ENCODE measurements around the gene CADPS2.
"Not testable (repeated sequence)": the region's sequence is repeated elsewhere in the genome, so short reads cannot be mapped to it uniquely, and the experiment has no call there.

Gene CADPS2

GRCh38 chr7:122304996-122305421 is 581.3 kb downstream of the CADPS2 start:
- DNase-seq, result no peak

GRCh38 chr7:122304319-122304975 is 581.8 kb downstream of the CADPS2 start, which contains the start of gene FEZF1:
TSS of gene FEZF1 (minus strand) at chr7:122304750. CDS start at chr7:122304437, 313 bp downstream.
- DNase-seq, result no peak

GRCh38 chr7:122303531-122304318 is 582.5 kb downstream of the CADPS2 start:
- DNase-seq, result no peak

GRCh38 chr7:122302761-122303530 is 583.3 kb downstream of the CADPS2 start:
- DNase-seq, result no peak

- DNase-seq, result no peak
Observed at GRCh38 chr7:122301858-122302760, 584.2 kb downstream of the CADPS2 start.

- DNase-seq, result no peak
Observed at GRCh38 chr7:122300956-122301833, 585.1 kb downstream of the CADPS2 start.

GRCh38 chr7:122300211-122300932 is 585.9 kb downstream of the CADPS2 start:
- no peak for DNase-seq

- DNase-seq, result no peak
Observed at GRCh38 chr7:122299624-122300210, 586.5 kb downstream of the CADPS2 start.

- DNase-seq, result no peak
Observed at GRCh38 chr7:122298618-122299017, 587.6 kb downstream of the CADPS2 start.

GRCh38 chr7:122298131-122298530 is 588.1 kb downstream of the CADPS2 start:
- DNase-seq, result no peak

GRCh38 chr7:122291189-122291588 is 595.1 kb downstream of the CADPS2 start:
- DNase-seq, result no peak

- no peak for DNase-seq
Observed at GRCh38 chr7:122290476-122290875, 595.8 kb downstream of the CADPS2 start.

- DNase-seq, result no peak
Observed at GRCh38 chr7:122289426-122289825, 596.8 kb downstream of the CADPS2 start.

- DNase-seq, result not testable (repeated sequence)
Observed at GRCh38 chr7:122284608-122285007, 601.7 kb downstream of the CADPS2 start.

GRCh38 chr7:122273117-122273516 is 613.1 kb downstream of the CADPS2 start:
- no peak for DNase-seq

GRCh38 chr7:122269241-122269640 is 617.0 kb downstream of the CADPS2 start:
- DNase-seq, result no peak
